HepG2 (cell line): Measurements from ENCODE around the gene ASF1B. TPM values are rescaled to one million over a fixed set of nuclear protein-coding genes. Genes with fewer than 3 reads are reported as not detected.

Experiments used
- ARNT2 ChIP-seq: sonication (generic); formaldehyde crosslinking; IDR thresholded peaks from 2 replicates; pipeline ENCODE4 v1.8.0; 2022; ENCODE audit warnings: mild to moderate bottlenecking, low read depth, missing genetic modification reagents, moderate library complexity
- HDAC1 ChIP-seq: sonication (generic); formaldehyde crosslinking; IDR thresholded peaks from 2 replicates; pipeline ENCODE4 v1.5.1; 2020; ENCODE audit warnings: mild to moderate bottlenecking, missing genetic modification reagents
- HOXA3 ChIP-seq: sonication (generic); formaldehyde crosslinking; IDR thresholded peaks from 2 replicates; pipeline ENCODE4 v1.5.0; 2020; ENCODE audit warnings: missing genetic modification reagents
- KDM2A ChIP-seq: sonication (generic); formaldehyde crosslinking; IDR thresholded peaks from 2 replicates; pipeline ENCODE4 v1.4.0; 2020; ENCODE audit warnings: low read depth, missing genetic modification reagents, borderline replicate concordance
- MAF1 ChIP-seq: sonication (generic); formaldehyde crosslinking; IDR thresholded peaks from 2 replicates; pipeline ENCODE4 v1.5.0; 2020; ENCODE audit warnings: missing genetic modification reagents, borderline replicate concordance
- MED13 ChIP-seq: sonication (generic); formaldehyde crosslinking; IDR thresholded peaks from 2 replicates; pipeline ENCODE4 v1.5.0; 2020; ENCODE audit warnings: missing genetic modification reagents
- NAIF1 ChIP-seq: sonication (generic); formaldehyde crosslinking; IDR thresholded peaks from 2 replicates; pipeline ENCODE4 v1.5.0; 2020; ENCODE audit warnings: mild to moderate bottlenecking, missing genetic modification reagents, borderline replicate concordance
- NKX3-1 ChIP-seq: sonication (generic); formaldehyde crosslinking; IDR thresholded peaks from 2 replicates; pipeline ENCODE4 v1.5.0; 2020; ENCODE audit warnings: missing genetic modification reagents
- POLR2G ChIP-seq: fragments of 200-400 bp; formaldehyde crosslinking; IDR thresholded peaks from 2 replicates; pipeline ENCODE4 v1.6.1; 2018; ENCODE audit warnings: mild to moderate bottlenecking, low read depth, low read length, moderate library complexity
- RBFOX2 ChIP-seq: fragments of 200-400 bp; formaldehyde crosslinking; IDR thresholded peaks from 2 replicates; pipeline ENCODE4 v1.6.1; 2017; ENCODE audit warnings: low read depth, mild to moderate bottlenecking, low read length
- SAP130 ChIP-seq: IDR thresholded peaks from 2 replicates; pipeline ENCODE4 v1.6.1; 2016; ENCODE audit warnings: low read depth
- TEAD2 ChIP-seq: sonication (generic); formaldehyde crosslinking; IDR thresholded peaks from 2 replicates; pipeline ENCODE4 v1.9.0; 2021; ENCODE audit warnings: missing genetic modification reagents
- ZFY ChIP-seq: sonication (generic); formaldehyde crosslinking; IDR thresholded peaks from 2 replicates; pipeline ENCODE4 v1.4.0; 2020; ENCODE audit warnings: missing genetic modification reagents
- ZNF264 ChIP-seq: sonication (generic); formaldehyde crosslinking; IDR thresholded peaks from 2 replicates; pipeline ENCODE4 v1.4.0; 2020; ENCODE audit warnings: missing genetic modification reagents
- ZNF292 ChIP-seq: sonication (generic); formaldehyde crosslinking; IDR thresholded peaks from 2 replicates; pipeline ENCODE4 v1.8.1; 2022; ENCODE audit warnings: mild to moderate bottlenecking, low read depth, missing genetic modification reagents, borderline replicate concordance
- ZNF34 ChIP-seq: sonication (generic); formaldehyde crosslinking; IDR thresholded peaks from 2 replicates; pipeline ENCODE4 v1.4.0; 2020; ENCODE audit warnings: mild to moderate bottlenecking, missing genetic modification reagents, borderline replicate concordance
- ZNF441 ChIP-seq: sonication (generic); formaldehyde crosslinking; IDR thresholded peaks from 2 replicates; pipeline ENCODE4 v1.7.0; 2021; ENCODE audit warnings: missing genetic modification reagents, borderline replicate concordance
- ZNF75D ChIP-seq: sonication (generic); formaldehyde crosslinking; IDR thresholded peaks from 2 replicates; pipeline ENCODE4 v1.8.1; 2023; ENCODE audit warnings: missing genetic modification reagents, mild to moderate bottlenecking, borderline replicate concordance
- ZNF777 ChIP-seq: sonication (generic); formaldehyde crosslinking; IDR thresholded peaks from 2 replicates; pipeline ENCODE4 v1.4.0; 2020; ENCODE audit warnings: missing genetic modification reagents
- ZNF782 ChIP-seq: sonication (generic); formaldehyde crosslinking; IDR thresholded peaks from 2 replicates; pipeline ENCODE4 v1.4.0; 2020; ENCODE audit warnings: missing genetic modification reagents, mild to moderate bottlenecking, borderline replicate concordance
- ZSCAN30 ChIP-seq: sonication (generic); formaldehyde crosslinking; IDR thresholded peaks from 2 replicates; pipeline ENCODE4 v1.5.0; 2020; ENCODE audit warnings: mild to moderate bottlenecking, missing genetic modification reagents
- polyA plus RNA-seq, 8 experiments: library from polyadenylated mRNA; depleted of rRNA in 3 of 8; stranded (reverse) in 7 of 8; unstranded in 1 of 8; fragments of >200 nt; fragmentation: Illumina TruSeq in 4 of 8; extraction: Trizol in 4 of 8; gene quantifications; 2 replicates each; pipeline versions ENCODE4 v1.2.1 to v1.2.3, GENCODE V29; 2011 to 2016; ENCODE audit warnings: low read depth in 4 of 8, missing spikeins in 1 of 8, mixed read lengths in 1 of 8; ENCODE audit not compliant: insufficient read depth in 1 of 8
- total RNA-seq, 5 experiments: library from RNA; depleted of rRNA; stranded (reverse); fragments of >200 nt; fragmentation: Illumina TruSeq; extraction: Trizol; gene quantifications; 2 replicates each; pipeline ENCODE4 v1.2.3, GENCODE V29; 2016; ENCODE audit warnings: low read depth in 1 of 5
- TF ChIP-seq, protein P1 (sequence below): sonication (generic); formaldehyde crosslinking; IDR thresholded peaks from 2 replicates; pipeline ENCODE4 v1.4.0; 2020; ENCODE audit warnings: missing genetic modification reagents
- TF ChIP-seq, protein P2 (sequence below): sonication (generic); formaldehyde crosslinking; IDR thresholded peaks from 2 replicates; pipeline ENCODE4 v1.4.0; 2020; ENCODE audit warnings: mild to moderate bottlenecking, missing genetic modification reagents
- TF ChIP-seq, protein P3 (sequence below): IDR thresholded peaks from 2 replicates; pipeline ENCODE4 v1.6.1; 2016; ENCODE audit warnings: missing compliant biosample characterization, missing genetic modification reagents, borderline replicate concordance

ASF1B gene
- total and polyA plus RNA-seq, 2 of the 13 experiments (the other 11 are each of a cell fraction or from before 2014, with no cell fraction given), result 18.2 to 24.8 TPM

DNA sequence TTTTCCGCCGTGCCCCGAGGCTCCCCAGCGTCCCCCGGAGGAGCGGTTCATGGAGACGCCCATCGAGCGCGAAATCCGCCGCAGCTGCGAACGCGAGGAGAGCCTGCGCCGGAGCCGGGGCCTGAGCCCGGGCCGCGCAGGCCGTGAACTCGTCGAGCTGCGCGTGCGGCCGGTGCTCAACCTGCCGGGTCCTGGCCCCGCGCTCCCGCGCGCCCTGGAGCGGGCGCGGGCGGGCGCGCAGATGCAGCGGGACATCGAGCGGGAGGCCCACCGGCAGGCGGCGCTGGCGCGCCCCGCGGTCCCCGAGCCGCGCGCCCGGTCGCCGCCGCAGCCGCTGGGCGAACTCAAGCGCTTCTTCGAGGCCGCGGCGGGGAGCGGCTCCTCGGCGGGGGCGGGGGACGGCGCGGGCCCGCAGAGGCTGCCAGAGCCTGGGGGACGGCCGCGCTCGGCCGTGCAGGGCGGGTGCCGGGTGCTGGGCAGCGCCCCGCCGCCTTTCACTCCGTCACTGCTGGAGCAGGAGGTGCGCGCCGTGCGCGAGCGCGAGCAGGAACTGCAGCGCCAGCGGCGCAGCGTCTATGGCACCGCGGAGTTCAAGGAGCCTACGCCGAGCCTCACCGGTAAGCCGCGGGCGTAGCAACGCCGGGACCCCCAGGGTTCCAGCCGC is 63.0 kb downstream of the ASF1B start (continued):
- TF ChIP-seq, protein P1, sequence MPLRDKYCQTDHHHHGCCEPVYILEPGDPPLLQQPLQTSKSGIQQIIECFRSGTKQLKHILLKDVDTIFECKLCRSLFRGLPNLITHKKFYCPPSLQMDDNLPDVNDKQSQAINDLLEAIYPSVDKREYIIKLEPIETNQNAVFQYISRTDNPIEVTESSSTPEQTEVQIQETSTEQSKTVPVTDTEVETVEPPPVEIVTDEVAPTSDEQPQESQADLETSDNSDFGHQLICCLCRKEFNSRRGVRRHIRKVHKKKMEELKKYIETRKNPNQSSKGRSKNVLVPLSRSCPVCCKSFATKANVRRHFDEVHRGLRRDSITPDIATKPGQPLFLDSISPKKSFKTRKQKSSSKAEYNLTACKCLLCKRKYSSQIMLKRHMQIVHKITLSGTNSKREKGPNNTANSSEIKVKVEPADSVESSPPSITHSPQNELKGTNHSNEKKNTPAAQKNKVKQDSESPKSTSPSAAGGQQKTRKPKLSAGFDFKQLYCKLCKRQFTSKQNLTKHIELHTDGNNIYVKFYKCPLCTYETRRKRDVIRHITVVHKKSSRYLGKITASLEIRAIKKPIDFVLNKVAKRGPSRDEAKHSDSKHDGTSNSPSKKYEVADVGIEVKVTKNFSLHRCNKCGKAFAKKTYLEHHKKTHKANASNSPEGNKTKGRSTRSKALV (CRISPR knock-in tag), result no peak
- TF ChIP-seq ZNF777 (CRISPR knock-in tag) (peak; percentile 90), NAIF1 (CRISPR knock-in tag) (peak; percentile 90; the same call in 1 of the 2 replicates), ZSCAN30 (CRISPR knock-in tag) (no peak), SAP130 (CRISPR knock-in tag) (peak; percentile 33; the same call in 1 of the 2 replicates), ZNF264 (CRISPR knock-in tag) (no peak), TEAD2 (no peak), HOXA3 (peak; percentile 15; the same call in 1 of the 2 replicates), KDM2A (CRISPR knock-in tag) (0 out of 2 replicates have a peak, but pooled peaks have one; percentile 3), MAF1 (CRISPR knock-in tag) (peak; percentile 68; the same call in 1 of the 2 replicates), ZNF292 (CRISPR knock-in tag) (no peak), ZFY (CRISPR knock-in tag) (peak; percentile 67), ZNF75D (CRISPR knock-in tag) (no peak), HDAC1 (0 out of 2 replicates have a peak, but pooled peaks have one; percentile 22), ZNF782 (CRISPR knock-in tag) (no peak), ZNF441 (0 out of 2 replicates have a peak, but pooled peaks have one; percentile 12), ARNT2 (CRISPR knock-in tag) (peak; percentile 69), NKX3-1 (CRISPR knock-in tag) (no peak), ZNF34 (CRISPR knock-in tag) (no peak), RBFOX2 (peak; percentile 69; the same call in 1 of the 2 replicates), MED13 (CRISPR knock-in tag) (0 out of 2 replicates have a peak, but pooled peaks have one; percentile 33), POLR2G (0 out of 2 replicates have a peak, but pooled peaks have one; percentile 11)
- TF ChIP-seq, protein P2, sequence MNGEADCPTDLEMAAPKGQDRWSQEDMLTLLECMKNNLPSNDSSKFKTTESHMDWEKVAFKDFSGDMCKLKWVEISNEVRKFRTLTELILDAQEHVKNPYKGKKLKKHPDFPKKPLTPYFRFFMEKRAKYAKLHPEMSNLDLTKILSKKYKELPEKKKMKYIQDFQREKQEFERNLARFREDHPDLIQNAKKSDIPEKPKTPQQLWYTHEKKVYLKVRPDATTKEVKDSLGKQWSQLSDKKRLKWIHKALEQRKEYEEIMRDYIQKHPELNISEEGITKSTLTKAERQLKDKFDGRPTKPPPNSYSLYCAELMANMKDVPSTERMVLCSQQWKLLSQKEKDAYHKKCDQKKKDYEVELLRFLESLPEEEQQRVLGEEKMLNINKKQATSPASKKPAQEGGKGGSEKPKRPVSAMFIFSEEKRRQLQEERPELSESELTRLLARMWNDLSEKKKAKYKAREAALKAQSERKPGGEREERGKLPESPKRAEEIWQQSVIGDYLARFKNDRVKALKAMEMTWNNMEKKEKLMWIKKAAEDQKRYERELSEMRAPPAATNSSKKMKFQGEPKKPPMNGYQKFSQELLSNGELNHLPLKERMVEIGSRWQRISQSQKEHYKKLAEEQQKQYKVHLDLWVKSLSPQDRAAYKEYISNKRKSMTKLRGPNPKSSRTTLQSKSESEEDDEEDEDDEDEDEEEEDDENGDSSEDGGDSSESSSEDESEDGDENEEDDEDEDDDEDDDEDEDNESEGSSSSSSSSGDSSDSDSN, result peak; percentile 27; the same call in 1 of the 2 replicates
- TF ChIP-seq, protein P3, sequence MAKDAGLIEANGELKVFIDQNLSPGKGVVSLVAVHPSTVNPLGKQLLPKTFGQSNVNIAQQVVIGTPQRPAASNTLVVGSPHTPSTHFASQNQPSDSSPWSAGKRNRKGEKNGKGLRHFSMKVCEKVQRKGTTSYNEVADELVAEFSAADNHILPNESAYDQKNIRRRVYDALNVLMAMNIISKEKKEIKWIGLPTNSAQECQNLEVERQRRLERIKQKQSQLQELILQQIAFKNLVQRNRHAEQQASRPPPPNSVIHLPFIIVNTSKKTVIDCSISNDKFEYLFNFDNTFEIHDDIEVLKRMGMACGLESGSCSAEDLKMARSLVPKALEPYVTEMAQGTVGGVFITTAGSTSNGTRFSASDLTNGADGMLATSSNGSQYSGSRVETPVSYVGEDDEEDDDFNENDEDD (CRISPR knock-in tag), result peak; percentile 48; the same call in 1 of the 2 replicates
